ENCODE data around the gene CKS2.

- no peak for TF ChIP-seq TAF1 (IDR thresholded peaks at IDR 0.05; ENCODE audit: low read depth, low read length)
- TF ChIP-seq POLR2A (IDR thresholded peaks at IDR 0.05; ENCODE audit: low read depth, low read length): no peak
Measured at GRCh38 chr9:89358985-89359384, 48.0 kb downstream of the CKS2 start.
